ENCODE results near the gene KCTD12.
A peak's percentile ranks its signal among the peaks of the same experiment; 100 is the strongest.
"Not testable (repeated sequence)": the region's sequence is repeated elsewhere in the genome, so short reads cannot be mapped to it uniquely, and the experiment has no call there.

Gene KCTD12

GRCh38 chr13:76886292-76887075, at the start of gene KCTD12:
KCTD12 (minus strand) TSS chr13:76886405; CDS start chr13:76886148, 257 bp downstream.
- DNase-seq (ENCODE audit: low spot score) = peak; percentile 60

- DNase-seq (ENCODE audit: low spot score) = no peak
Observed at GRCh38 chr13:76934671-76935070, 48.5 kb upstream of the KCTD12 start.

- DNase-seq (ENCODE audit: low spot score) = no peak
Observed at GRCh38 chr13:76932076-76932475, 45.9 kb upstream of the KCTD12 start.

GRCh38 chr13:76929851-76930374, 43.7 kb upstream of the KCTD12 start:
- no peak for DNase-seq (ENCODE audit: low spot score)

- no peak for DNase-seq (ENCODE audit: low spot score)
Observed at GRCh38 chr13:76929320-76929719, 43.1 kb upstream of the KCTD12 start.

- DNase-seq (ENCODE audit: low spot score) = no peak
Observed at GRCh38 chr13:76928456-76928855, 42.3 kb upstream of the KCTD12 start.

- no peak for DNase-seq (ENCODE audit: low spot score)
Observed at GRCh38 chr13:76927955-76928354, 41.8 kb upstream of the KCTD12 start.

GRCh38 chr13:76925115-76925514, 38.9 kb upstream of the KCTD12 start:
- no peak for DNase-seq (ENCODE audit: low spot score)

GRCh38 chr13:76921516-76921915, 35.3 kb upstream of the KCTD12 start:
- DNase-seq (ENCODE audit: low spot score) = no peak

GRCh38 chr13:76917755-76918481, 31.7 kb upstream of the KCTD12 start:
- DNase-seq (ENCODE audit: low spot score) = not testable (repeated sequence)

GRCh38 chr13:76917095-76917494, 30.9 kb upstream of the KCTD12 start:
- no peak for DNase-seq (ENCODE audit: low spot score)

- no peak for DNase-seq (ENCODE audit: low spot score)
Observed at GRCh38 chr13:76913898-76914297, 27.7 kb upstream of the KCTD12 start.

GRCh38 chr13:76912476-76912875, 26.3 kb upstream of the KCTD12 start:
- DNase-seq (ENCODE audit: low spot score) = no peak

GRCh38 chr13:76904507-76904906, 18.3 kb upstream of the KCTD12 start:
- no peak for DNase-seq (ENCODE audit: low spot score)

- peak; percentile 69 for DNase-seq (ENCODE audit: low spot score)
Observed at GRCh38 chr13:76903544-76904162, 17.4 kb upstream of the KCTD12 start.

- DNase-seq (ENCODE audit: low spot score) = not testable (repeated sequence)
Observed at GRCh38 chr13:76899066-76899465, 12.9 kb upstream of the KCTD12 start.

- not testable (repeated sequence) for DNase-seq (ENCODE audit: low spot score)
Observed at GRCh38 chr13:76897171-76897570, 11.0 kb upstream of the KCTD12 start.

GRCh38 chr13:76894401-76895110, 8.4 kb upstream of the KCTD12 start:
- DNase-seq (ENCODE audit: low spot score) = no peak

GRCh38 chr13:76892488-76892887, 6.3 kb upstream of the KCTD12 start:
- DNase-seq (ENCODE audit: low spot score) = no peak

- DNase-seq (ENCODE audit: low spot score) = no peak
Observed at GRCh38 chr13:76890021-76890420, 3.8 kb upstream of the KCTD12 start.

GRCh38 chr13:76889254-76889653, 3.0 kb upstream of the KCTD12 start:
- DNase-seq (ENCODE audit: low spot score) = no peak

- no peak for DNase-seq (ENCODE audit: low spot score)
Observed at GRCh38 chr13:76888421-76888820, 2.2 kb upstream of the KCTD12 start.

Data from LoVo (cell line).